Liver (tissue), 3 donors: ENCODE data around the gene SLC34A3.

Source experiments
- GABPA ChIP-seq, 2 donors: IDR thresholded peaks in 1 of 2; conservative IDR thresholded peaks in 1 of 2; 2 replicates each; pipeline ENCODE4 v1.6.1; 2016; ENCODE audit warnings: antibody characterized with exemption in 2 of 2, mild to moderate bottlenecking in 1 of 2, moderate library complexity in 1 of 2
- HNF4G ChIP-seq: IDR thresholded peaks from 2 replicates; pipeline ENCODE4 v1.6.1; 2016; ENCODE audit warnings: antibody characterized with exemption
- RAD21 ChIP-seq, 2 donors: IDR thresholded peaks; 2 replicates each; pipeline ENCODE4 v1.6.1; 2016; ENCODE audit warnings: antibody characterized with exemption in 2 of 2, mild to moderate bottlenecking in 2 of 2
- RXRA ChIP-seq, 2 donors: IDR thresholded peaks; 2 replicates each; pipeline ENCODE4 v1.6.1; 2017 to 2018; ENCODE audit warnings: antibody characterized with exemption in 2 of 2, mild to moderate bottlenecking in 1 of 2
- SP1 ChIP-seq: IDR thresholded peaks from 2 replicates; pipeline ENCODE4 v1.6.1; 2018; ENCODE audit warnings: antibody characterized with exemption, mild to moderate bottlenecking
- TAF1 ChIP-seq: conservative IDR thresholded peaks from 2 replicates; pipeline ENCODE4 v1.6.1; 2016; ENCODE audit warnings: antibody characterized with exemption, mild to moderate bottlenecking
- YY1 ChIP-seq: IDR thresholded peaks from 2 replicates; pipeline ENCODE4 v1.6.1; 2016; ENCODE audit warnings: antibody characterized with exemption, mild to moderate bottlenecking
- TF ChIP-seq, protein P1 (sequence below): IDR thresholded peaks from 2 replicates; pipeline ENCODE4 v1.6.1; 2016; ENCODE audit warnings: antibody characterized with exemption
- TF ChIP-seq, protein P2 (sequence below): fragments of 150-350 bp; IDR thresholded peaks from 2 replicates; pipeline ENCODE4 v1.5.1; 2017; ENCODE audit warnings: improper control_type of control experiment, low read depth, low read length; ENCODE audit not compliant: missing input control
- TF ChIP-seq, protein P3 (sequence below): IDR thresholded peaks from 2 replicates; pipeline ENCODE4 v1.6.1; 2016; ENCODE audit warnings: antibody characterized with exemption, mild to moderate bottlenecking
- donor health status: healthy.
- donor health status: healthy.

DNA sequence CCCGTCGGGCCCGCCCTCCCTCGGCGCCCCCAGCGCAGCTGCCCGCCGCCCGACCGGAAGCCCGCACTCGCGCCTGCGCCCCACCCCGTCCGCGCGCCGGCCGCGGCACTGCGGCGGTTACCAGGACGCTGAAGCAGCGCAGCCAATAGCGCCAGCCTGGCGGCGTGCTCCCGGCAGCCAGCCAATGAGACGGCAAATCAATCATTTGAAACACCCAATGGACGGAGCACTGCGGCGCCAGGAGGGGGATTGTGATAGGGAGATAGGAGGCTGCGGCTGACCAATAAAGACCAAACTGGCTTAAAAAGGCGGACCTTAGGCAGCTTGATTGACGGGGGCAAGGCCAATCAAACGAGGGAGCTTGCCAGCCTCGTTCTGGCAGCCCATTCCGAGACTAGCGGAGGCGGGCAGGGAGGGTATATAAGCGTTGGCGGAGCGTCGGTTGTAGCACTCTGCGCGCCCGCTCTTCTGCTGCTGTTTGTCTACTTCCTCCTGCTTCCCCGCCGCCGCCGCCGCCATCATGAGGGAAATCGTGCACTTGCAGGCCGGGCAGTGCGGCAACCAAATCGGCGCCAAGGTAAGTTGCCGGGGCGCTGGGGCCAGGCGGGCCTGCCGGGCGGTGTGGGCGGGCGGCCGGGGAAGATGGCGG lies 10.3 kb downstream of the SLC34A3 start, which contains the start of gene TUBB4B:
- TF ChIP-seq, protein P1, sequence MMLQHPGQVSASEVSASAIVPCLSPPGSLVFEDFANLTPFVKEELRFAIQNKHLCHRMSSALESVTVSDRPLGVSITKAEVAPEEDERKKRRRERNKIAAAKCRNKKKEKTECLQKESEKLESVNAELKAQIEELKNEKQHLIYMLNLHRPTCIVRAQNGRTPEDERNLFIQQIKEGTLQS, result no peak
- TF ChIP-seq YY1, result peak; percentile 93
- TF ChIP-seq, protein P2, sequence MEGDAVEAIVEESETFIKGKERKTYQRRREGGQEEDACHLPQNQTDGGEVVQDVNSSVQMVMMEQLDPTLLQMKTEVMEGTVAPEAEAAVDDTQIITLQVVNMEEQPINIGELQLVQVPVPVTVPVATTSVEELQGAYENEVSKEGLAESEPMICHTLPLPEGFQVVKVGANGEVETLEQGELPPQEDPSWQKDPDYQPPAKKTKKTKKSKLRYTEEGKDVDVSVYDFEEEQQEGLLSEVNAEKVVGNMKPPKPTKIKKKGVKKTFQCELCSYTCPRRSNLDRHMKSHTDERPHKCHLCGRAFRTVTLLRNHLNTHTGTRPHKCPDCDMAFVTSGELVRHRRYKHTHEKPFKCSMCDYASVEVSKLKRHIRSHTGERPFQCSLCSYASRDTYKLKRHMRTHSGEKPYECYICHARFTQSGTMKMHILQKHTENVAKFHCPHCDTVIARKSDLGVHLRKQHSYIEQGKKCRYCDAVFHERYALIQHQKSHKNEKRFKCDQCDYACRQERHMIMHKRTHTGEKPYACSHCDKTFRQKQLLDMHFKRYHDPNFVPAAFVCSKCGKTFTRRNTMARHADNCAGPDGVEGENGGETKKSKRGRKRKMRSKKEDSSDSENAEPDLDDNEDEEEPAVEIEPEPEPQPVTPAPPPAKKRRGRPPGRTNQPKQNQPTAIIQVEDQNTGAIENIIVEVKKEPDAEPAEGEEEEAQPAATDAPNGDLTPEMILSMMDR, result no peak
- no peak for TF ChIP-seq HNF4G
- TF ChIP-seq SP1, result peak; percentile 100
- TF ChIP-seq GABPA (IDR thresholded peaks at IDR 0.05 in 1 of 2, conservative IDR thresholded peaks at IDR 0.05 in 1 of 2), result peak in 1 of 2 donors; percentile 62
- TF ChIP-seq, protein P3, sequence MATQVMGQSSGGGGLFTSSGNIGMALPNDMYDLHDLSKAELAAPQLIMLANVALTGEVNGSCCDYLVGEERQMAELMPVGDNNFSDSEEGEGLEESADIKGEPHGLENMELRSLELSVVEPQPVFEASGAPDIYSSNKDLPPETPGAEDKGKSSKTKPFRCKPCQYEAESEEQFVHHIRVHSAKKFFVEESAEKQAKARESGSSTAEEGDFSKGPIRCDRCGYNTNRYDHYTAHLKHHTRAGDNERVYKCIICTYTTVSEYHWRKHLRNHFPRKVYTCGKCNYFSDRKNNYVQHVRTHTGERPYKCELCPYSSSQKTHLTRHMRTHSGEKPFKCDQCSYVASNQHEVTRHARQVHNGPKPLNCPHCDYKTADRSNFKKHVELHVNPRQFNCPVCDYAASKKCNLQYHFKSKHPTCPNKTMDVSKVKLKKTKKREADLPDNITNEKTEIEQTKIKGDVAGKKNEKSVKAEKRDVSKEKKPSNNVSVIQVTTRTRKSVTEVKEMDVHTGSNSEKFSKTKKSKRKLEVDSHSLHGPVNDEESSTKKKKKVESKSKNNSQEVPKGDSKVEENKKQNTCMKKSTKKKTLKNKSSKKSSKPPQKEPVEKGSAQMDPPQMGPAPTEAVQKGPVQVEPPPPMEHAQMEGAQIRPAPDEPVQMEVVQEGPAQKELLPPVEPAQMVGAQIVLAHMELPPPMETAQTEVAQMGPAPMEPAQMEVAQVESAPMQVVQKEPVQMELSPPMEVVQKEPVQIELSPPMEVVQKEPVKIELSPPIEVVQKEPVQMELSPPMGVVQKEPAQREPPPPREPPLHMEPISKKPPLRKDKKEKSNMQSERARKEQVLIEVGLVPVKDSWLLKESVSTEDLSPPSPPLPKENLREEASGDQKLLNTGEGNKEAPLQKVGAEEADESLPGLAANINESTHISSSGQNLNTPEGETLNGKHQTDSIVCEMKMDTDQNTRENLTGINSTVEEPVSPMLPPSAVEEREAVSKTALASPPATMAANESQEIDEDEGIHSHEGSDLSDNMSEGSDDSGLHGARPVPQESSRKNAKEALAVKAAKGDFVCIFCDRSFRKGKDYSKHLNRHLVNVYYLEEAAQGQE, result peak; percentile 94
- peak; percentile 99 for TF ChIP-seq TAF1
- no peak for TF ChIP-seq RXRA (IDR thresholded peaks at IDR 0.05)
- TF ChIP-seq RAD21 (IDR thresholded peaks at IDR 0.05), result no peak
